ENCODE data around the gene RBM28.

Gene RBM28

GRCh38 chr7:128260069-128260795 is 83.5 kb downstream of the RBM28 start:
- POLR2A ChIA-PET, result interaction anchor here (0.7 kb wide), 1 partner anchor 84 kb away, joined by 3 read pairs; no protein-coding TSS in a partner anchor

More at GRCh38 chr7:128260069-128260795, 83.5 kb downstream of the RBM28 start:
- Histone ChIP-seq H3K9me3 (ENCODE audit: control insufficient read depth, insufficient read depth, low read depth, low read length) (no peaks in the 10 kb centered on the region), H3K4me3 (ENCODE audit: low read depth, low read length) (no peak overlapping the region), H3K36me3 (ENCODE audit: control insufficient read depth in 2 of 2, insufficient read depth in 1 of 2, low read length in 2 of 2) (no peaks in the 10 kb centered on the region), H3K27ac (ENCODE audit: extremely low read depth, low read depth, low read length) (no peak overlapping the region), H3K4me1 (ENCODE audit: control insufficient read depth, insufficient read depth, low read length) (no peaks in the 10 kb centered on the region)
- TF ChIP-seq FEZF1 (tag by site-specific recombination; IDR thresholded peaks at IDR 0.05) (no peak), ZNF488 (tag by site-specific recombination; IDR thresholded peaks at IDR 0.05) (no peak), ZNF280D (tag by site-specific recombination; IDR thresholded peaks at IDR 0.05) (no peak), WT1 (tag by site-specific recombination; IDR thresholded peaks at IDR 0.05) (no peak), ZNF416 (tag by site-specific recombination; IDR thresholded peaks at IDR 0.05) (no peak), MZF1 (tag by site-specific recombination; IDR thresholded peaks at IDR 0.05; ENCODE audit: borderline replicate concordance) (no peak), ZNF768 (tag by site-specific recombination; IDR thresholded peaks at IDR 0.05) (no peak), ZBTB10 (tag by site-specific recombination; IDR thresholded peaks at IDR 0.05) (no peak), MEIS1 (CRISPR knock-in tag; IDR thresholded peaks at IDR 0.05; ENCODE audit: borderline replicate concordance) (no peak), ZNF660 (tag by site-specific recombination; IDR thresholded peaks at IDR 0.05) (no peak), ZNF155 (tag by site-specific recombination; IDR thresholded peaks at IDR 0.05) (no peak), ZBTB8A (tag by site-specific recombination; IDR thresholded peaks at IDR 0.05) (no peak), RBAK (tag by site-specific recombination; IDR thresholded peaks at IDR 0.05) (no peak), ZNF518A (tag by site-specific recombination; conservative IDR thresholded peaks at IDR 0.05; ENCODE audit: low read depth) (no peak), ZNF19 (tag by site-specific recombination; IDR thresholded peaks at IDR 0.05; ENCODE audit: low read depth) (no peak), TSHZ1 (tag by site-specific recombination; IDR thresholded peaks at IDR 0.05; ENCODE audit: borderline replicate concordance) (no peak)
- CTCF ChIA-PET, result no interaction called here

All from HEK293 (cell line).